Measurements from ENCODE around the gene NOTCH3.
A peak's percentile ranks its signal among the peaks of the same experiment; 100 is the strongest.

GRCh38 chr19:15195371-15196334 lies 5.1 kb downstream of the NOTCH3 start:
- TF ChIP-seq CTCF (conservative IDR thresholded peaks at IDR 0.05; ENCODE audit: low read depth, low read length) (0 out of 2 replicates have a peak, but pooled peaks have one; percentile 14), EZH2 (IDR thresholded peaks at IDR 0.05; ENCODE audit: low read length, unreplicated experiment) (no peak)

Data from PC-3 (cell line).